ENCODE data around the gene MAP3K7. TPM values are rescaled to one million over a fixed set of nuclear protein-coding genes. Genes with fewer than 3 reads are reported as not detected.

The MAP3K7 gene
- total and polyA plus RNA-seq, 2 of the 8 experiments (the other 6 are each of a cell fraction or from before 2014, with no cell fraction given): 27.3 to 34.8 TPM

DNA sequence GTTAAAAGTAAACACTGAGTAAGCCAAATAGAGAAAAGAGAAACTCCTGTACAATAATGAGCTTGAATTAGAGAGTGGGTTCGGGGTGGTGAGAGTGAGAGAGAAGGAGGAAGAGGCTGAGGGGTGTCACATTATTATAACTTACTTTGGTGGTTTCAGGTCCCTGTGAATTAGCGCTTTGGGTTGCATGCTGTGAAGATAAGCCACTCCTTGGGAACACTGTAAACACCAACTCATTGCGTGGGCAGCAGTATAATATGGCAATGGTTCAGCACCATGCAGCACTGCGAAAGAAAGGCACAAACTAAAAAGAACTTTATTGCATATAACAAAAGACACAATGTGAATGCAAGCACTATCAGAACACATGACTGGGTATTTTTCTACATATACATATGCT lies 26.9 kb downstream of the MAP3K7 start:
- Histone ChIP-seq H3K27me3 (replicated peaks in 1 of 4; ENCODE audit: control insufficient read depth in 3 of 4, extremely low read depth in 1 of 4, insufficient read depth in 3 of 4, low read length in 3 of 4) (no peaks in the 10 kb centered on the region), H2BK120ac (replicated peaks; ENCODE audit: low read depth, low read length) (no peak overlapping the region), H2AFZ (ENCODE audit: low read length) (no peak overlapping the region), H3K56ac (replicated peaks; ENCODE audit: insufficient read length, low read depth, low read length) (no peak overlapping the region), H3K79me2 (ENCODE audit: control insufficient read depth in 1 of 2, insufficient read depth in 2 of 2, low read length in 2 of 2) (no peaks in the 10 kb centered on the region; a peak in 1 of 4 replicates), H3K23me2 (ENCODE audit: low read depth, low read length) (no peaks in the 10 kb centered on the region; the same call in none of the 2 replicates), H3K14ac (ENCODE audit: insufficient read length) (no peak overlapping the region), H4K91ac (replicated peaks; ENCODE audit: insufficient read length, low read length) (no peak overlapping the region), H2BK15ac (ENCODE audit: low read length) (no peak overlapping the region), H4K20me1 (replicated peaks in 1 of 2; ENCODE audit: control insufficient read depth in 1 of 2, insufficient read depth in 2 of 2, low read length in 2 of 2) (peaks cover 0 to 2% of the 10 kb centered on the region in 2 experiments), H3K23ac (ENCODE audit: insufficient read length) (no peak overlapping the region), H3K4me3 (ENCODE audit: extremely low read depth in 1 of 4, insufficient read depth in 2 of 4, low read depth in 3 of 4, low read length in 4 of 4) (no peak overlapping the region), H3K79me1 (ENCODE audit: low read depth, low read length) (no peaks in the 10 kb centered on the region), H3K9ac (replicated peaks in 1 of 4; ENCODE audit: extremely low read depth in 1 of 4, low read depth in 3 of 4, low read length in 3 of 4) (no peak overlapping the region), H4K5ac (ENCODE audit: insufficient read length, low read depth, low read length) (no peak overlapping the region), H3K27ac (ENCODE audit: low read depth, low read length) (no peak overlapping the region), H3K4ac (replicated peaks; ENCODE audit: insufficient read length, low read depth, low read length) (no peak overlapping the region), H4K8ac (ENCODE audit: extremely low read depth, insufficient read depth, low read length) (no peak overlapping the region), H3K36me3 (ENCODE audit: control insufficient read depth in 2 of 4, insufficient read depth in 4 of 4, low read length in 3 of 4) (peaks cover 0 to 36% (median 18%) of the 10 kb centered on the region in 4 experiments; a peak in 5 of 8 replicates), H3K4me1 (replicated peaks in 1 of 4; ENCODE audit: control insufficient read depth in 3 of 4, insufficient read depth in 4 of 4, low read length in 3 of 4) (no peaks in the 10 kb centered on the region), H2BK20ac (ENCODE audit: low read length) (no peak overlapping the region), H3K18ac (ENCODE audit: extremely low read depth, low read length) (no peak overlapping the region), H3K4me2 (ENCODE audit: insufficient read depth in 1 of 2, low read depth in 2 of 2, low read length in 2 of 2) (no peak overlapping the region), H2BK5ac (ENCODE audit: low read depth, low read length) (no peak overlapping the region), H2AK5ac (ENCODE audit: low read depth, low read length) (no peak overlapping the region), H3K9me3 (ENCODE audit: insufficient read depth in 2 of 2, low read depth in 1 of 2, low read length in 1 of 2) (peaks cover 6 to 8% of the 10 kb centered on the region in 2 experiments; a peak in 2 of 4 replicates), H2BK12ac (ENCODE audit: low read depth, low read length) (no peak overlapping the region)
- no peak for DNase-seq (ENCODE audit: low read depth in 1 of 2, low spot score in 2 of 2)
- no peak for FAIRE-seq
- WGBS, 2 experiments (ENCODE audit: extremely low coverage in 1 of 2, insufficient coverage in 1 of 2, insufficient read length in 1 of 2, insufficient replicate concordance in 2 of 2, low coverage in 1 of 2, low lambda C conversion rate in 2 of 2, missing lambda C conversion rate in 1 of 2): 91% methylated on average over 4 of the region's 4 CpGs; no CpG with 5 or more reads in 1 of the 2 experiments
- POLR2A ChIA-PET (ENCODE audit: partially characterized antibody): no interaction called here
- CTCF ChIA-PET (ENCODE audit: partially characterized antibody): no interaction called here
- TF ChIP-seq, protein P1, sequence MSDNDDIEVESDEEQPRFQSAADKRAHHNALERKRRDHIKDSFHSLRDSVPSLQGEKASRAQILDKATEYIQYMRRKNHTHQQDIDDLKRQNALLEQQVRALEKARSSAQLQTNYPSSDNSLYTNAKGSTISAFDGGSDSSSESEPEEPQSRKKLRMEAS (IDR thresholded peaks at IDR 0.05): no peak
- TF ChIP-seq, protein P2, sequence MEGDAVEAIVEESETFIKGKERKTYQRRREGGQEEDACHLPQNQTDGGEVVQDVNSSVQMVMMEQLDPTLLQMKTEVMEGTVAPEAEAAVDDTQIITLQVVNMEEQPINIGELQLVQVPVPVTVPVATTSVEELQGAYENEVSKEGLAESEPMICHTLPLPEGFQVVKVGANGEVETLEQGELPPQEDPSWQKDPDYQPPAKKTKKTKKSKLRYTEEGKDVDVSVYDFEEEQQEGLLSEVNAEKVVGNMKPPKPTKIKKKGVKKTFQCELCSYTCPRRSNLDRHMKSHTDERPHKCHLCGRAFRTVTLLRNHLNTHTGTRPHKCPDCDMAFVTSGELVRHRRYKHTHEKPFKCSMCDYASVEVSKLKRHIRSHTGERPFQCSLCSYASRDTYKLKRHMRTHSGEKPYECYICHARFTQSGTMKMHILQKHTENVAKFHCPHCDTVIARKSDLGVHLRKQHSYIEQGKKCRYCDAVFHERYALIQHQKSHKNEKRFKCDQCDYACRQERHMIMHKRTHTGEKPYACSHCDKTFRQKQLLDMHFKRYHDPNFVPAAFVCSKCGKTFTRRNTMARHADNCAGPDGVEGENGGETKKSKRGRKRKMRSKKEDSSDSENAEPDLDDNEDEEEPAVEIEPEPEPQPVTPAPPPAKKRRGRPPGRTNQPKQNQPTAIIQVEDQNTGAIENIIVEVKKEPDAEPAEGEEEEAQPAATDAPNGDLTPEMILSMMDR (IDR thresholded peaks at IDR 0.05; ENCODE audit: control extremely low read depth in 1 of 3, insufficient read depth in 1 of 3, low read depth in 1 of 3, low read length in 3 of 3): no peak
- TF ChIP-seq RFX5 (IDR thresholded peaks at IDR 0.05; ENCODE audit: borderline replicate concordance, low read depth, low read length) (no peak), EGR1 (IDR thresholded peaks at IDR 0.05; ENCODE audit: borderline replicate concordance, low read depth, low read length) (no peak), NANOG (IDR thresholded peaks at IDR 0.05; ENCODE audit: insufficient read depth, low read depth, low read length, poor library complexity, severe bottlenecking) (no peak)

Measured in H1 (cell line).